Colonic mucosa (tissue), 4 donors: ENCODE data around the gene ECPAS. TPM values are rescaled to one million over a fixed set of nuclear protein-coding genes. Genes with fewer than 3 reads are reported as not detected.
"Not testable (repeated sequence)": the region's sequence is repeated elsewhere in the genome, so short reads cannot be mapped to it uniquely, and the experiment has no call there.

Experiments used
- DNase-seq: peaks from one replicate; pipeline ENCODE4 v3.0.0-alpha.2; 2020
- H3K27ac ChIP-seq: fragments of 200-600 bp; one replicate; pipeline ENCODE4 v1.8.0; 2021
- H3K27me3 ChIP-seq: fragments of 200-600 bp; one replicate; pipeline ENCODE4 v1.8.0; 2021
- H3K36me3 ChIP-seq: fragments of 200-600 bp; one replicate; pipeline ENCODE4 v1.8.0; 2021
- H3K4me1 ChIP-seq: fragments of 200-600 bp; one replicate; pipeline ENCODE4 v1.8.0; 2021; ENCODE audit warnings: mild to moderate bottlenecking
- H3K4me3 ChIP-seq: fragments of 200-600 bp; one replicate; pipeline ENCODE4 v1.8.0; 2021
- H3K9ac ChIP-seq, 2 donors: one replicate each; pipeline ENCODE4 v1.7.0; 2013; ENCODE audit warnings: control low read depth in 2 of 2, low read depth in 2 of 2, low read length in 2 of 2
- H3K9me3 ChIP-seq: fragments of 200-600 bp; one replicate; pipeline ENCODE4 v1.8.0; 2021
- intact Hi-C: fragments of 100-400 bp; cut with DNase I; formaldehyde crosslinking; loops from one replicate; pipeline ENCODE4 v1.14.1; 2022
- total RNA-seq, 2 donors: library from RNA; stranded (reverse); fragmentation: NEBNext Ultra II Directional in 1 of 2; extraction: Animal tissue kit (Norgen Biotek cat#: 25700) in 1 of 2; gene quantifications; one replicate each; pipeline ENCODE4 v1.2.1, GENCODE V29; 2021
- TF ChIP-seq, protein P1 (sequence below): fragments of 200-600 bp; IDR thresholded peaks from one replicate; pipeline ENCODE4 v1.8.0; 2022; ENCODE audit warnings: antibody characterized with exemption, mild to moderate bottlenecking
- donor health status: healthy.
- donor health status: DM: no; HTN: no; CAD: no.
- donor health status: DM: no; HTN: no; CAD: no.

Gene ECPAS
- total RNA-seq, 2 donors from 2014 or later = 55.1 to 92.5 TPM

DNA sequence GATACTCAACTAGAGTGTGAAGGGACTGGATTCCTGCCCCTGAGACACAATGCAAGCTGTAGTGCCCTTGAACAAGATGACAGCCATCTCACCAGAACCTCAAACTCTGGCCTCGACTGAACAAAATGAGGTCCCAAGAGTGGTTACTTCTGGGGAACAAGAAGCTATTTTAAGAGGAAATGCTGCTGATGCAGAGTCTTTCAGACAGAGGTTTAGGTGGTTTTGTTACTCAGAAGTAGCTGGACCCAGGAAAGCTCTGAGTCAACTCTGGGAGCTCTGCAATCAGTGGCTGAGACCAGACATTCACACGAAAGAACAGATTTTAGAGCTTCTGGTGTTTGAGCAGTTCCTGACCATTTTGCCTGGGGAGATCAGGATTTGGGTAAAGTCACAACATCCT, 43.2 kb upstream of the ECPAS start:
- TF ChIP-seq, protein P1, sequence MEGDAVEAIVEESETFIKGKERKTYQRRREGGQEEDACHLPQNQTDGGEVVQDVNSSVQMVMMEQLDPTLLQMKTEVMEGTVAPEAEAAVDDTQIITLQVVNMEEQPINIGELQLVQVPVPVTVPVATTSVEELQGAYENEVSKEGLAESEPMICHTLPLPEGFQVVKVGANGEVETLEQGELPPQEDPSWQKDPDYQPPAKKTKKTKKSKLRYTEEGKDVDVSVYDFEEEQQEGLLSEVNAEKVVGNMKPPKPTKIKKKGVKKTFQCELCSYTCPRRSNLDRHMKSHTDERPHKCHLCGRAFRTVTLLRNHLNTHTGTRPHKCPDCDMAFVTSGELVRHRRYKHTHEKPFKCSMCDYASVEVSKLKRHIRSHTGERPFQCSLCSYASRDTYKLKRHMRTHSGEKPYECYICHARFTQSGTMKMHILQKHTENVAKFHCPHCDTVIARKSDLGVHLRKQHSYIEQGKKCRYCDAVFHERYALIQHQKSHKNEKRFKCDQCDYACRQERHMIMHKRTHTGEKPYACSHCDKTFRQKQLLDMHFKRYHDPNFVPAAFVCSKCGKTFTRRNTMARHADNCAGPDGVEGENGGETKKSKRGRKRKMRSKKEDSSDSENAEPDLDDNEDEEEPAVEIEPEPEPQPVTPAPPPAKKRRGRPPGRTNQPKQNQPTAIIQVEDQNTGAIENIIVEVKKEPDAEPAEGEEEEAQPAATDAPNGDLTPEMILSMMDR = no peak
- H3K36me3 ChIP-seq = no peaks in the 10 kb centered on the region
- H3K9ac ChIP-seq = no peak overlapping the region
- H3K9me3 ChIP-seq = no peaks in the 10 kb centered on the region
- no peak for DNase-seq
- intact Hi-C loops = no loop called here
- no peak overlapping the region for H3K27ac ChIP-seq
- no peak overlapping the region for H3K4me3 ChIP-seq
- no peaks in the 10 kb centered on the region for H3K27me3 ChIP-seq
- peaks cover 7% of the 10 kb centered on the region for H3K4me1 ChIP-seq

DNA sequence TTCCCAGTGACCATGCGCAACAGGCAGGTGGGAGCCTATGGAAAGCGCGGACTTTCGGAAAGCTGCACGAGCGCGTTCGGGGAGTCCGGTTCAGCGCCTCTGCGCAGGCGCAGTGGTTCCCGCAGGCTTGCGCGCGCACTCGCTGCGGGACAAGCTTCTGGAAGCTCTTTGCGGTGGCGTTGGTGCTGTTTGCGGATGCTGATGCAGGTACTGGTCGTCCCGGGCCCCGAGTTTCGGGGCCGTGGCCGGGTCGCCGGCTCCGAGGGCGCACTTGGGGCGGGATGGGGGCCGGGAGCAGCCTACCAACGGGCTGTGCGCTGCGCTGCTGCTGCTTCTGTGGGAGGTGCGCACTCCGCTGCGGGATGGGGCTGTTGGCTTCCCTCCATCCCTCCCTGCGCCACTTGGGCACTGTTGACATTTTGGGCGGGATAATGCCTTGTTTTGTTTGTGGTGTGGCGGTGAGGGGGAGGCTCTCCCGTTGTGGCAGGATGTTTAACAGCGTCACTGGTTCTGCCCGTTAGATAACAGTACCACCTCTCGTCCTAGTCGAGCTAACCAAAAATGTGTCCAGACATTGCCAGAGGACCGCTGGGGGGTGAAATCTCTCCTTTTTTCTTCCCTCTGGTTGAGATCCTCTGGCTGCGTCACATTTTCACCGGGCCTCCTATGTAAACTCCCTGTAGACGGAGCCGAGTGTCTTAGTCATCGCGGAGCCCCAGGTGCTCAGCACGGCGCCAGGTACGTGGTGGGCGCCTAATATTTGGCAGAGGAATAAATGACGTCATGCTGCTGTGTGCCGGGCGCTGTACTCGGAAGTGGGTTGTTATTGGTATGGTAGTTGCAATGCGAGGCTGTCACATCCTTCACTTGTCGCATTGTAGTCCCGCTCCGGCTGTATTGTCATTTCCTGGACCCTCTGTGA, 41.1 kb upstream of the ECPAS start, which contains the start of gene ZNF483:
ZNF483 (plus strand) TSS at position 124 of the 922 bp plus-strand sequence. CDS start 2,217 bp downstream, outside the sequence.
- peak within 1 kb of the TSS; percentile 75 for H3K4me3 ChIP-seq
- TF ChIP-seq, protein P1 = no peak
- H3K27ac ChIP-seq = no peak within 1 kb of the TSS
- no peaks in the 10 kb centered on the region for H3K27me3 ChIP-seq
- intact Hi-C loops = no loop called here
- no peaks in the 10 kb centered on the region for H3K9me3 ChIP-seq
- H3K9ac ChIP-seq = peak within 1 kb of the TSS; percentile 35 to 74
- H3K4me1 ChIP-seq = peaks cover 7% of the 10 kb centered on the region
- no peaks in the 10 kb centered on the region for H3K36me3 ChIP-seq
- peak; percentile 72 for DNase-seq

DNA sequence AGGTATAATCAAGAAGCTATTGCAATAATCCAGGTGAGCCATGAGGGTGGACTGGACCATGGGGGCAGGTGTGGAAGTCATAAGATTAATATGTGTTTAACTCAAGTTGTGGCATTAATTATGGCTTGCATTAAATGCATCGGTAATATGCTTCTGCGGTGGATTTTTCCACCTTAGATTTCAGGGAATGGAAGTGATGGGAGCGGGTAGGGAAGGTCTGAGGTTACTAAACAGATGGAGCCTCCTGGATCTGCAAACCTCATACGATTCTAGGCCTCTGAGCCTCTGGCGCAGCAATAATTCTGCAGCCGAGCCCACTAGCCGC, 40.5 kb upstream of the ECPAS start:
- intact Hi-C loops = no loop called here
- no peak overlapping the region for H3K27ac ChIP-seq
- no peaks in the 10 kb centered on the region for H3K9me3 ChIP-seq
- no peak for DNase-seq
- H3K27me3 ChIP-seq = no peaks in the 10 kb centered on the region
- H3K36me3 ChIP-seq = no peaks in the 10 kb centered on the region
- peaks cover 7% of the 10 kb centered on the region for H3K4me1 ChIP-seq
- peak overlapping the region; percentile 35 to 74 for H3K9ac ChIP-seq
- H3K4me3 ChIP-seq = peak overlapping the region; percentile 75
- TF ChIP-seq, protein P1 = no peak

DNA sequence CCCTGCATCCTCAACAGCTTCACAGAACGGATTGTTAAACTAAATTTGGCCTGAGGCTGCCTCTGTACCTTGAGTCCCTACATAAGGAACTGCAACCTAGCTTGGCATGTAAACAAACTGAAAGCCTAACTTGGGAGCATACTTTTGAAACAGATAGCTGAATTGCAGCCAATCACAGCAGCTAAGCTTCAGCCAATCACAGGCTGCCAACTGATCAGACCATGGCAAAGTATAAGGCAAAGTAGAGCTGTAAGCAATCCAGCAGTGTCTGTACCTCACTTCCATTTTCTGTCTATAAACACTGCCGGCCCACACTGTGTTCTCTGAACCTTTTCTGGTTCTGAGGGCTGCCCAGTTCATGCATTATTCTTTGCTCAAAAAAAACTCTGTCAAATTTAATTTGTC, 31.9 kb upstream of the ECPAS start:
- no peak overlapping the region for H3K4me3 ChIP-seq
- no peaks in the 10 kb centered on the region for H3K9me3 ChIP-seq
- no peak overlapping the region for H3K27ac ChIP-seq
- H3K4me1 ChIP-seq = no peaks in the 10 kb centered on the region
- DNase-seq = no peak
- TF ChIP-seq, protein P1 = no peak
- intact Hi-C loops = no loop called here
- H3K27me3 ChIP-seq = no peaks in the 10 kb centered on the region
- no peaks in the 10 kb centered on the region for H3K36me3 ChIP-seq
- no peak overlapping the region for H3K9ac ChIP-seq

DNA sequence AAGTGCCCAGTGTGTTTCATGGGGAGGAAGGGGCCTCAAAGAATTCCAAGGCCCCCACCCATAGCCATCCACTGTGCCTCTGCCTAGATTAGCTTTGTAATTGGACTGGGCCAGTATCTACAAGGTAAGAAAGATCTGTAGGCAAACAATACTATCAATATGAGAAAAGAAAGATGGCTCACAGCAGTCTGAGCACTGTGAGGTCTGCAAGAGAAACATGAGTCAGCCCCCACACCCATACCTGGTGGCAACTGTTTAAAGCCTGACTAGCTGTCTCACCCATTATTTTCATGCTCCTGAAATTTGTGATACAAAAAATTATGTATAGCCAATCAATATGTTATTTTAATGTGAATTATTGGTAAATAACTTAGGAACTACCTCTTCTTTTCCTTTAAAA, 30.8 kb upstream of the ECPAS start:
- Histone ChIP-seq H3K27ac (no peak overlapping the region), H3K36me3 (no peaks in the 10 kb centered on the region), H3K4me1 (no peaks in the 10 kb centered on the region), H3K9me3 (no peaks in the 10 kb centered on the region), H3K4me3 (no peak overlapping the region), H3K27me3 (no peaks in the 10 kb centered on the region), H3K9ac (no peak overlapping the region)
- DNase-seq = no peak
- TF ChIP-seq, protein P1 = no peak
- intact Hi-C loops = no loop called here

DNA sequence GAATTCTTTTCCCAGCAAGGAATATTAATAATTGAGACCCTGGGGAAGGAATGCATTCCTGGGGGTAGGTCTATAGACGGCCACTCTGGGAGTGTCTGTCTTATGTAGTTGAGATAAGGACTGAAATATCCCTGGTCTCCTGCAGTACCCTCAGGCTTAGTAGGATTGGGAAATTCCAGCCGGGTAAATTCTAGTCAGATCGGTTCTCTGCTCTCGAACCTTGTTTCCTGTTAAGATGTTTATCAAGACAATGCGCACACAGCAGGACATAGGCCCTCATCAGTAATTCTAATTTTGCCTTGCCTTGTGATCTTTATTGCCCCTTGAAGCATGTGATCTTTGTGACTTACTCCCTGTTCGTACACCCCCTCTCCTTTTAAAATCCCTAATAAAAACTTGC, 27.4 kb upstream of the ECPAS start:
- H3K4me3 ChIP-seq, DNase-seq, H3K9me3 ChIP-seq, H3K4me1 ChIP-seq, H3K27ac ChIP-seq, intact Hi-C loops, H3K36me3 ChIP-seq, H3K27me3 ChIP-seq, H3K9ac ChIP-seq: not testable (repeated sequence)
